OCI-LY1 (cell line): ENCODE results near the gene C7.

Experiments
- H2AFZ ChIP-seq: fragments of 200-600 bp; sonication (generic), shearing (Covaris generic); 2 replicates; pipeline ENCODE4 v1.6.0; 2014; ENCODE audit warnings: antibody characterized with exemption, mild to moderate bottlenecking, low read length
- H3F3A ChIP-seq: fragments of 200-600 bp; sonication (generic), shearing (Covaris generic); 2 replicates; pipeline ENCODE4 v1.6.0; 2014; ENCODE audit warnings: mild to moderate bottlenecking, antibody characterized with exemption, low read length, moderate library complexity; ENCODE audit not compliant: insufficient read depth
- H3K27ac ChIP-seq: fragments of 200-600 bp; sonication (generic); 2 replicates; pipeline ENCODE4 v1.5.1; 2014; ENCODE audit warnings: low read length, mixed run types, mild to moderate bottlenecking, low read depth; ENCODE audit not compliant: poor library complexity, severe bottlenecking
- H3K27me3 ChIP-seq: fragments of 200-600 bp; sonication (generic); 2 replicates; pipeline ENCODE4 v1.6.0; 2014; ENCODE audit warnings: antibody characterized with exemption, mild to moderate bottlenecking, low read length, moderate library complexity; ENCODE audit not compliant: insufficient read depth
- H3K36me3 ChIP-seq: fragments of 200-600 bp; sonication (generic); 2 replicates; pipeline ENCODE4 v1.6.1; 2014; ENCODE audit warnings: mild to moderate bottlenecking, antibody characterized with exemption, low read length, moderate library complexity, mixed read lengths; ENCODE audit not compliant: insufficient read depth
- H3K4me1 ChIP-seq: fragments of 200-600 bp; sonication (generic); 2 replicates; pipeline ENCODE4 v1.5.1; 2014; ENCODE audit warnings: mild to moderate bottlenecking, low read length, moderate library complexity; ENCODE audit not compliant: insufficient read depth, severe bottlenecking
- H3K4me2 ChIP-seq: fragments of 200-600 bp; sonication (generic), shearing (Covaris generic); 2 replicates; pipeline ENCODE4 v1.6.1; 2014; ENCODE audit warnings: low read length
- H3K4me3 ChIP-seq: fragments of 200-600 bp; sonication (generic); 2 replicates; pipeline ENCODE4 v1.5.1; 2014; ENCODE audit warnings: low read length, low read depth, mild to moderate bottlenecking, mixed read lengths; ENCODE audit not compliant: poor library complexity, severe bottlenecking
- H3K79me2 ChIP-seq: fragments of 200-600 bp; shearing (Covaris generic); 2 replicates; pipeline ENCODE4 v1.6.1; 2016; ENCODE audit warnings: mixed run types, low read length, mixed read lengths; ENCODE audit not compliant: insufficient read depth
- H3K9ac ChIP-seq: fragments of 200-600 bp; sonication (generic), shearing (Covaris generic); 2 replicates; pipeline ENCODE4 v1.6.1; 2014; ENCODE audit warnings: mild to moderate bottlenecking, low read length, mixed read lengths
- H3K9me2 ChIP-seq: fragments of 200-600 bp; sonication (generic), shearing (Covaris generic); 2 replicates; pipeline ENCODE4 v1.6.1; 2014; ENCODE audit warnings: low read depth, mild to moderate bottlenecking, low read length, mixed read lengths
- H3K9me3 ChIP-seq: fragments of 200-600 bp; shearing (Covaris generic); 2 replicates; pipeline ENCODE4 v1.6.1; 2014; ENCODE audit warnings: low read length, mixed read lengths
- H4K20me1 ChIP-seq: fragments of 200-600 bp; sonication (generic), shearing (Covaris generic); 2 replicates; pipeline ENCODE4 v1.6.0; 2016; ENCODE audit warnings: mild to moderate bottlenecking, low read length; ENCODE audit not compliant: insufficient read depth
- EZH2 ChIP-seq: fragments of 200-600 bp; sonication (generic), shearing (Covaris generic); IDR thresholded peaks from 2 replicates; pipeline ENCODE4 v1.8.0; 2017; ENCODE audit warnings: borderline replicate concordance, mixed run types, mild to moderate bottlenecking, antibody characterized with exemption, low read length, moderate library complexity, mixed read lengths
- TF ChIP-seq, protein P1 (sequence below): fragments of 200-600 bp; sonication (generic), shearing (Covaris generic); IDR thresholded peaks from 2 replicates; pipeline ENCODE4 v1.5.1; 2017; ENCODE audit warnings: mild to moderate bottlenecking, antibody characterized with exemption, low read length, moderate library complexity, mixed read lengths

Gene C7

DNA sequence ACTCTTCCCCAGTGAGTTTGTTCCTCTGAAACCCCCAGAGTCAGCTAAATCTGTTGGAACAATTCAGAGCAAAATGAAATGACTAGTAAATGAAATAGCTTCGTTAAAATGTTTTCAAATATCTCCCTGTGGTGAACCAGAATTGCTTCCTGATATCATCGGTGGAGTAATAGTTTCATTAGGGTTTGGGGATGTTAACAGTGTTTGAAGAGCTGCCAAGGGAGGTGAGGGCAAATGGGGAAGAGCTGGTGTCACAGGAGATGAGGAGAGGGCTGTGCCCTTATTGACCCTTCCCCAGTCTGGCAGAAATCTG is 4.3 kb upstream of the C7 start:
- no peak overlapping the region for H3K9ac ChIP-seq
- no peak overlapping the region for H2AFZ ChIP-seq

DNA sequence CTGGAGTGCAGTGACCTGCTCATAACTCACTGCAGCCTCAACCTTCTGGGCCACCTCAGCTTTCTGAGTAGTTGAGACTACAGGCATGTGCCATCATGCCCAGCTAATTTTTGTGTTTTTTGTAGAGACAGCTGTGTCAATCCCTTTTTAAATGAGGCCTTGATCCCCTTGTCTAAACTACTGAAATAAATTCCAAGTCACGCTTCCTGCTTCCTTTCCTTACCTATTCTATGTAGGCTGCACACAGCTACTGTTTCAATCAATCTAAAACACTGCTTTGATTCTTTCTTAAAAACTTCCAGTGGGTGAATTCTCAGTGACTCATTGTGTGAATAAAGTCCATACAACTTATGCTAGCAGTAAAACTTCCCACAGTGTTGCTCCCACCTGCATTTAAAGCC is 2.9 kb upstream of the C7 start:
- Histone ChIP-seq H3K27ac (no peak overlapping the region), H3K9me3 (no peaks in the 10 kb centered on the region), H3K9ac (no peak overlapping the region), H3K4me1 (no peaks in the 10 kb centered on the region), H4K20me1 (no peaks in the 10 kb centered on the region), H3K4me2 (no peak overlapping the region), H3K27me3 (no peaks in the 10 kb centered on the region), H3K4me3 (no peak overlapping the region), H3K9me2 (no peaks in the 10 kb centered on the region), H3F3A (no peaks in the 10 kb centered on the region), H3K79me2 (no peaks in the 10 kb centered on the region), H2AFZ (no peak overlapping the region), H3K36me3 (no peaks in the 10 kb centered on the region)
- no peak for TF ChIP-seq EZH2
- TF ChIP-seq, protein P1, sequence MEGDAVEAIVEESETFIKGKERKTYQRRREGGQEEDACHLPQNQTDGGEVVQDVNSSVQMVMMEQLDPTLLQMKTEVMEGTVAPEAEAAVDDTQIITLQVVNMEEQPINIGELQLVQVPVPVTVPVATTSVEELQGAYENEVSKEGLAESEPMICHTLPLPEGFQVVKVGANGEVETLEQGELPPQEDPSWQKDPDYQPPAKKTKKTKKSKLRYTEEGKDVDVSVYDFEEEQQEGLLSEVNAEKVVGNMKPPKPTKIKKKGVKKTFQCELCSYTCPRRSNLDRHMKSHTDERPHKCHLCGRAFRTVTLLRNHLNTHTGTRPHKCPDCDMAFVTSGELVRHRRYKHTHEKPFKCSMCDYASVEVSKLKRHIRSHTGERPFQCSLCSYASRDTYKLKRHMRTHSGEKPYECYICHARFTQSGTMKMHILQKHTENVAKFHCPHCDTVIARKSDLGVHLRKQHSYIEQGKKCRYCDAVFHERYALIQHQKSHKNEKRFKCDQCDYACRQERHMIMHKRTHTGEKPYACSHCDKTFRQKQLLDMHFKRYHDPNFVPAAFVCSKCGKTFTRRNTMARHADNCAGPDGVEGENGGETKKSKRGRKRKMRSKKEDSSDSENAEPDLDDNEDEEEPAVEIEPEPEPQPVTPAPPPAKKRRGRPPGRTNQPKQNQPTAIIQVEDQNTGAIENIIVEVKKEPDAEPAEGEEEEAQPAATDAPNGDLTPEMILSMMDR, result no peak

More for the DNA sequence above, 4.3 kb upstream of the C7 start:
- H3K9me3 ChIP-seq, result no peaks in the 10 kb centered on the region
- TF ChIP-seq EZH2, result no peak
- TF ChIP-seq, protein P1, result no peak
- no peak overlapping the region for H3K4me3 ChIP-seq
- no peaks in the 10 kb centered on the region for H3K79me2 ChIP-seq
- H3K4me1 ChIP-seq, result no peaks in the 10 kb centered on the region
- no peak overlapping the region for H3K27ac ChIP-seq
- H3K4me2 ChIP-seq, result no peak overlapping the region
- H3F3A ChIP-seq, result no peaks in the 10 kb centered on the region
- H3K36me3 ChIP-seq, result no peaks in the 10 kb centered on the region
- H3K27me3 ChIP-seq, result no peaks in the 10 kb centered on the region
- H4K20me1 ChIP-seq, result no peaks in the 10 kb centered on the region
- H3K9me2 ChIP-seq, result no peaks in the 10 kb centered on the region

- no peaks in the 10 kb centered on the region for H3K9me2 ChIP-seq
- H3K79me2 ChIP-seq, result no peaks in the 10 kb centered on the region
- no peaks in the 10 kb centered on the region for H3K36me3 ChIP-seq
- H3K9ac ChIP-seq, result no peak overlapping the region
- TF ChIP-seq, protein P1, result no peak
- TF ChIP-seq EZH2, result no peak
- H3K4me2 ChIP-seq, result no peak overlapping the region
- H3K27ac ChIP-seq, result no peak overlapping the region
- no peaks in the 10 kb centered on the region for H4K20me1 ChIP-seq
- no peak overlapping the region for H3K4me3 ChIP-seq
- H3K27me3 ChIP-seq, result no peaks in the 10 kb centered on the region
- H3K9me3 ChIP-seq, result no peaks in the 10 kb centered on the region
- no peaks in the 10 kb centered on the region for H3K4me1 ChIP-seq
- no peaks in the 10 kb centered on the region for H3F3A ChIP-seq
- no peak overlapping the region for H2AFZ ChIP-seq
These were observed 426 bp downstream of the C7 start for GRCh38 chr5:40909723-40910122.
